Large intestine (tissue), 12 donors: ENCODE measurements around the gene TAS2R50. TPM values are rescaled to one million over a fixed set of nuclear protein-coding genes. Genes with fewer than 3 reads are reported as not detected.
"Not testable (repeated sequence)": the region's sequence is repeated elsewhere in the genome, so short reads cannot be mapped to it uniquely, and the experiment has no call there.

Source experiments
- DNase-seq, 2 donors: peaks; one replicate each; pipeline versions ENCODE4 v3.0.0 to v3.0.0-alpha.2; 2013
- H3K27ac ChIP-seq: one replicate; pipeline ENCODE4 v1.5.1; 2013; ENCODE audit warnings: low read length
- H3K27me3 ChIP-seq: 2 replicates; pipeline ENCODE4 v1.6.1; 2013; ENCODE audit warnings: low read length; ENCODE audit not compliant: control insufficient read depth, insufficient read depth
- H3K36me3 ChIP-seq: 2 replicates; pipeline ENCODE4 v1.6.1; 2013; ENCODE audit warnings: low read length; ENCODE audit not compliant: control insufficient read depth, insufficient read depth
- H3K4me1 ChIP-seq: one replicate; pipeline ENCODE4 v1.6.1; 2013; ENCODE audit warnings: low read length; ENCODE audit not compliant: control insufficient read depth, insufficient read depth
- H3K4me3 ChIP-seq: one replicate; pipeline ENCODE4 v1.5.1; 2013; ENCODE audit warnings: low read length
- H3K9me3 ChIP-seq: one replicate; pipeline ENCODE4 v1.6.1; 2013; ENCODE audit warnings: mild to moderate bottlenecking, low read depth, low read length, moderate library complexity; ENCODE audit not compliant: control insufficient read depth
- WGBS: methylation state at CpG from one replicate; pipeline ENCODE4 v1.1.5; 2013; ENCODE audit warnings: low lambda C conversion rate; ENCODE audit not compliant: insufficient coverage; 5-methylcytosine and 5-hydroxymethylcytosine counted together
- long read RNA-seq, 11 donors: transcript quantifications; one replicate each; lab custom pipeline, GENCODE V29; 2026
- polyA plus RNA-seq: library from polyadenylated mRNA; unstranded; fragments of 120-200 nt; gene quantifications from one replicate; pipeline ENCODE4 v1.2.1, GENCODE V29; 2013

The TAS2R50 gene, protein sequence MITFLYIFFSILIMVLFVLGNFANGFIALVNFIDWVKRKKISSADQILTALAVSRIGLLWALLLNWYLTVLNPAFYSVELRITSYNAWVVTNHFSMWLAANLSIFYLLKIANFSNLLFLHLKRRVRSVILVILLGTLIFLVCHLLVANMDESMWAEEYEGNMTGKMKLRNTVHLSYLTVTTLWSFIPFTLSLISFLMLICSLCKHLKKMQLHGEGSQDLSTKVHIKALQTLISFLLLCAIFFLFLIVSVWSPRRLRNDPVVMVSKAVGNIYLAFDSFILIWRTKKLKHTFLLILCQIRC
- 0.04 TPM for polyA plus RNA-seq
- long read RNA-seq, donor 1 = 0 reads
- long read RNA-seq, donor 2 = 0 reads
- long read RNA-seq, donor 3 = 0 reads
- long read RNA-seq, donor 4 = 0 reads
- long read RNA-seq, donor 5 = 0 reads
- long read RNA-seq, donor 6 = 0 reads
- long read RNA-seq, donor 7 = 0 reads
- long read RNA-seq, donor 8 = 0 reads
- long read RNA-seq, donor 9 = 0 reads
- long read RNA-seq, donor 10 = 0 reads
- long read RNA-seq, donor 11 = 0 reads

DNA sequence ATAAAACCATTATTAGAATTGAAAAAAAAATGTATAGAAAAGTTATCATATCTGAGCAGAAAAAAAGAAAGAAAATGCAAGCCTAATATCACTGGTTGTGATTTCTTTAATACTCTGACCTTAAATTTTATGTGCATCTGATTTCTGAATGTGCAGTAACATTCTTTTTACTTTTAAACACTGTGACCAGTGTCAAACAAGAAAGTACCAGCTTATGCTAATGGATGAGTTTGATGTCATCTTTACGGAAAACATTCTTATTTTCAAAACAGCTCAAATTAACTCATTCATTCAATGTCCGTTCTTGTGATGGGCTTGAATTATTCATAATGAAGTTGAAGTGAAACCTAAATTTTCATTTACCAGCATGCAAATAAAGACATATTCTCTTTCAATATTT is at the start of gene TAS2R50:
TSS of gene TAS2R50 (minus strand) at position 101 of the 400 bp plus-strand sequence. CDS start at position 49, 52 bp downstream.
- Histone ChIP-seq H3K9me3 (no peaks in the 10 kb centered on the region), H3K27ac (no peak within 1 kb of the TSS), H3K4me1 (no peaks in the 10 kb centered on the region), H3K27me3 (no peaks in the 10 kb centered on the region), H3K36me3 (no peaks in the 10 kb centered on the region), H3K4me3 (no peak within 1 kb of the TSS)
- DNase-seq = no peak
- 0% methylated on average over 1 of the region's 2 CpGs for WGBS

DNA sequence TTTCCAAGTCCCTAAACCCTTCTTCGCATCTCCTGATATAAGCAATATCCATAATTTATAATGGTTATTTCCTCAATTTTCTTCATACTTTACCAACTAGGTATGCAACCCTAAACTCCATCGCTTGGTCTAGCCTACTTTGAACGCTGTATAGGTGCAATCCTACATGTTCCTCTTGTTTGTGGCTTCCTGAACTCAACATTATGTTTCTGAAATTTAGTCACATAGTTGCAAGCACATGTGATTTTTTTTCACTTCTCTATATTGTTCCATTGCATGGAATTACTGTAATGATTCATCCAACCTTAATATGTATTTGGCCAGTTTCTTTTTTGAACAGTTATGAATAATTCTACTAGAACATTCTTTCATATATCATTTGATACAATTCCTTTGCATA is 47.2 kb upstream of the TAS2R50 start:
- no CpG with 5 or more reads among the region's 3 CpGs for WGBS
- not testable (repeated sequence) for H3K36me3 ChIP-seq, DNase-seq, H3K4me1 ChIP-seq, H3K27me3 ChIP-seq, H3K4me3 ChIP-seq, H3K9me3 ChIP-seq, H3K27ac ChIP-seq

DNA sequence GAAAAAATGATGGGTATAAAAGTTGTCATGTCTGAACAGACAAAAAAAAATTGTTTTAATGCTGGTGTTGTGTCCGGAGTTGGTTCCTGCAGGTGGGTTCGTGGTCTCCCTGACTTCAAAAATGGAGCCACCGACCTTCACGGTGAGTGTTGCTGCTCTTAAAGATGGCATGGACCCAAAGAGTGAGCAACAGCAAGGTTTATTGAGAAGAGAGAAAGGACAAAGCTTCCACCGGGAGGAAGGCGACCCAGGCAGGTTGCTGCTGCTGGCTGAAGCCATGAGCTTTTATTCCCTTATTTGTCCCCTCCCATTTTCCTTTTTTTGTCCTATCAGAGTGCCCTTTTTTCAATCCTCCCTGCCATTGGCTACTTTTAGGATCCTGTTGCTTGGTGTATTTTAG is 44.6 kb upstream of the TAS2R50 start, which contains the start of gene TAS2R31:
TSS of gene TAS2R31 (minus strand) at position 101 of the 400 bp plus-strand sequence. CDS start at position 29, 72 bp downstream.
- H3K27me3 ChIP-seq = no peaks in the 10 kb centered on the region

DNA sequence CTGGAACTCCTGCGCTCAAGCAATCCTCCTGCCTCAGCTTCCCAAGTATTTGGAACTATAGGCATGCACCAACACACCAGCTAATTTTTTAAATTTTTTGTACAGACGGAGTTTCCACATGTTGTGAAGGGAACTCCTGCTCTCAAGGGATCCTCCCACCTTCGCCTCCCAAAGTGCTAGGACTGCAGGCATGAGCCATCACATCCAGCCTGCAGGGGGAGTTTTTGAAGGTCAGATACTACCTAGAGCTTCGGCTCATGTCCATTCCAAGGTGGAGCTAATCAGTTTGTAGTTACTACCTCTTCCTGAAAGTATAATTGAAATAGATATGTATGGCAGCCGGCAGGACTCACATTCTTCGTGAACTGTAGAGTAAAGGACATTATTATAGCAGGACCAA is 39.4 kb upstream of the TAS2R50 start:
- Histone ChIP-seq H3K27me3 (no peaks in the 10 kb centered on the region), H3K27ac (no peak overlapping the region), H3K9me3 (no peaks in the 10 kb centered on the region), H3K4me3 (no peak overlapping the region), H3K36me3 (peaks cover 6% of the 10 kb centered on the region), H3K4me1 (no peaks in the 10 kb centered on the region)
- 100% methylated on average over 1 of the region's 6 CpGs for WGBS
- DNase-seq = no peak

More for the DNA sequence above, 44.6 kb upstream of the TAS2R50 start, which contains the start of gene TAS2R31:
- DNase-seq = no peak
- 100% methylated on average over 1 of the region's 6 CpGs for WGBS
- H3K9me3 ChIP-seq = no peaks in the 10 kb centered on the region
- H3K36me3 ChIP-seq = peaks cover 5% of the 10 kb centered on the region
- H3K4me3 ChIP-seq = no peak within 1 kb of the TSS
- no peak within 1 kb of the TSS for H3K27ac ChIP-seq
- no peaks in the 10 kb centered on the region for H3K4me1 ChIP-seq

DNA sequence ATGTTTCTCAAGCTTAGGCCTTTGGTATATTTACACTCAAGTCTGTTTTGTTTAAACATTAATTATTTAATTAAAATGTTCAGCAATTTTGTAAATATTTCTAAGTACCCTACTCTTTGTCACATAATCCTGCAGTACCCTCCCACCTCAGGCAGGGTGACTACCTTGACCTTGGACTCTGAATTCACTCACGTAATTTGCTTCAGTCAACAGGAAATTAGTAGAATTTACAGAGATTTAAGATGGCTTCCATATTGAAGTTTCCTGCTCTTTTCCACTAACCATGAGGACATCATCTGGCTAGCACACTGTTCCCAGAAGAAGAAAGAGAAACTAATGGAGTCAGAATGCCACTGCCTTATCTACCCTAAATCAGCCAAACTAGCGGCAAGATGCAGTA is 36.7 kb upstream of the TAS2R50 start:
- no peak for DNase-seq
- no peaks in the 10 kb centered on the region for H3K27me3 ChIP-seq
- peaks cover 6% of the 10 kb centered on the region for H3K36me3 ChIP-seq
- no peak overlapping the region for H3K4me3 ChIP-seq
- H3K27ac ChIP-seq = no peak overlapping the region
- no peaks in the 10 kb centered on the region for H3K9me3 ChIP-seq
- H3K4me1 ChIP-seq = no peaks in the 10 kb centered on the region
- WGBS = no CpG with 5 or more reads among the region's 2 CpGs

DNA sequence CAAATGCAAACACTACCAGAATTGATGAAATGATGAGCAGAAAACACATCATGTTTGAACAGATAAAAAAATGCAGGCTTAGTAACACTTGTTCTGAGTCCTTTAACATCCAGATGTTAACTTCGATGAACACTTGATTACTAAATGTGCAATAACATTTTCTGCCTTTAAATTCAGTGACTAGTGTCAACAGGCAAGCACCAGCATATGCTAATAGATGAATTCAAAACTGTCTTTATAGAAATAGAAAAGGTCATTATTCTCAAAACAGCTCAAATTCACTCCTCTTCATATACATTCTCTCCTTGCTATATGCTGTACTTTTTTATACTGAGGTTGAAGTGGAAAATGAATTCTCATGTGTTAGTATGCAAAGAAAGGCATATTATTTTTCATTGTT is 35.8 kb upstream of the TAS2R50 start, which contains the start of gene TAS2R19:
TSS of gene TAS2R19 (minus strand) at position 101 of the 400 bp plus-strand sequence. CDS start at position 52, 49 bp downstream.
- no CpG with 5 or more reads among the region's 1 CpG for WGBS
- Histone ChIP-seq H3K4me1 (no peaks in the 10 kb centered on the region), H3K27ac (no peak within 1 kb of the TSS), H3K9me3 (no peaks in the 10 kb centered on the region), H3K36me3 (peaks cover 4% of the 10 kb centered on the region), H3K27me3 (no peaks in the 10 kb centered on the region), H3K4me3 (no peak within 1 kb of the TSS)
- DNase-seq = no peak

DNA sequence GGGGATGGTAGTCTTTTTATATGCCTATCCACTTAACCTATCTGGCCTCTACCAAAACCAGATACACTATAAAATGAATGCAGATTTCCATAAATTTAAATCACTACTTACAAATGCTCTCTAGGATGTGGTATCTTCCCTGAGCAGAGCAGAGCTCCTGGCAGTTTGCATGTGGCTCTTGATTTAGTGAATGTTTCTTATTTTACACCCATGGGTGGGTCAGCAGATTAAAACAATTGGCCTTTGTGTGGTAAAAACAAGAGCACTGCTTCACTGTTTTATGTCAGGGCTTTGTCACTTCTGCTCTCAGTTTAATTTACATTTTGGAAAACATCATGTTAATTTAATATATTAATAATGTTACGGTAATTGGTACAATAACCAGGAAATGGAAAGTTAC is 30.2 kb upstream of the TAS2R50 start:
- WGBS = 86% methylated on average over 1 of the region's 1 CpG

DNA sequence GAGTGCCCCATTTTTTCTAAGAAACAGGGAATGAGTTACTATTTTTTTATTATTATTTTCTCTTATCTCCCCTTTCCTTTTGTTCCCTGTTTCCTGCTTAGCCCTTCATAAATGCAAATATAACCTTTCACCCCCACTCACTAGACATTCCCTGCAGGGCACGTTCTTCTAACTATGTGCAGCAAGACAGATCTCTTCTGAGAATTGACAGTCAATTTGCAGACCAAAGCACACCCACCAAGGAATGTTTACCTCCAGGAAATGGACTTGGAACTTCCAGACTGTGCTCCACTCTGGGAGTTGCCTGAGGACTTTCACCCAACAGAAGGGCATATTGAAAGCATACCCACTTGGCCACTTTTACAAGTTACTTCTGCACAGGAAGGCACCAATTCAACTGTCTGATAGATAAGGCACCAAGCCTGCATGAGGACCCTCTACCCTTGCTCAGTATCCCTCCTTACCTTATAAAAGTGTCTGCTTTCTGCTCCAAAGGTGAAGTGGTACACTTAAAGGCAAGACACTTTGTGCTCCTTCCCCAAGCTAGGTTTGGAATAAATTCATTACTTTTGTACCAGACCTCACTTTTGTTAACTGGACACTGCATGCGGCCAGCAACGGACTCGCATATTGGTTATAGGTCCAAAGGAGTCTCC is 29.2 kb upstream of the TAS2R50 start:
- WGBS = 100% methylated on average over 3 of the region's 4 CpGs
- H3K36me3 ChIP-seq = peaks cover 2% of the 10 kb centered on the region

More for the DNA sequence above, 30.2 kb upstream of the TAS2R50 start:
- H3K27me3 ChIP-seq = no peaks in the 10 kb centered on the region
- H3K4me3 ChIP-seq = no peak overlapping the region
- no peaks in the 10 kb centered on the region for H3K9me3 ChIP-seq
- peak in 1 of 2 donors; percentile 27 for DNase-seq
- peaks cover 2% of the 10 kb centered on the region for H3K36me3 ChIP-seq
- H3K4me1 ChIP-seq = peaks cover 18% of the 10 kb centered on the region
- H3K27ac ChIP-seq = peak overlapping the region; percentile 70

DNA sequence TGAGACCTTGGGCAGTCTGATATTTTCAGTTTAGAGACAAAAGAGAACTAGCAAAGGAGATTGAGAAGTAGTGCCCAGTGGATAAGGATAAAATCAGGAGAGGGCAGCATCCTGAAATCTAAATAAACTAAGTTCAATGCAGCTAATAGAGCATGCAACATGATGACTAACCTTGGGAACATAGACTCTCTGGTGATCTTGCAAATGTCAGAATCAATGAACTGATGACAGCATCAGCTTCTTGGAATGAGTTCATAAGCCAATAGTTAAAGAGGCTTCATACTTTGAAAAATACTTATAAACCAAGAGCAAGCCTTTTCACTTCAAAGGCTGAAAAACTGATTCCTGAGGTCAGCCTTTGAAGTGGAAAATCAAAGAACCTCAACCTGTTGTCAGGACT is 27.5 kb upstream of the TAS2R50 start:
- Histone ChIP-seq H3K27me3 (no peaks in the 10 kb centered on the region), H3K27ac (no peak overlapping the region), H3K36me3 (peaks cover 2% of the 10 kb centered on the region), H3K4me3 (no peak overlapping the region), H3K4me1 (peaks cover 18% of the 10 kb centered on the region), H3K9me3 (no peaks in the 10 kb centered on the region)
- DNase-seq = no peak

More for the DNA sequence above, 29.2 kb upstream of the TAS2R50 start:
- DNase-seq = peak; percentile 84 to 93
- no peaks in the 10 kb centered on the region for H3K9me3 ChIP-seq
- H3K4me1 ChIP-seq = peaks cover 18% of the 10 kb centered on the region
- H3K27me3 ChIP-seq = no peaks in the 10 kb centered on the region
- H3K27ac ChIP-seq = peak overlapping the region; percentile 70
- no peak overlapping the region for H3K4me3 ChIP-seq

DNA sequence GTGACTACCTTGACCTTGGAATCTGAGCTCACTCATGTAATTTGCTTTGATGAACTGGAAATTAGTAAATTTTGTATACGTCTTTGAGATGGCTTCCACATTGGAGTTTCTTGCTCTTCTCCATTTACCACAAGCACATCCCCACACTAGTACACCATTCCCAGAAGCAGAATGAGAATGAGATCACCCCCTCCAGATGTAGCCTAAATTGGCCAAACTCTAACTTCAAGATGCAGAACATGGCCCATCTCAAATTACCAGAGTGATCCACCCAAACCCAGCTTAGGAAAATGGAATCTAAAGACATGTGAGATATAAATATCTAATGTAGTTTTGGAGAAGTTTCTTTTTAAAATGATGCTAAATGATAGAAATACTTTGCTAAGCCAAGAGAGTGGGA is 20.9 kb upstream of the TAS2R50 start:
- Histone ChIP-seq H3K4me1 (no peaks in the 10 kb centered on the region), H3K36me3 (peaks cover 1% of the 10 kb centered on the region), H3K27ac (no peak overlapping the region), H3K4me3 (no peak overlapping the region), H3K27me3 (no peaks in the 10 kb centered on the region), H3K9me3 (no peaks in the 10 kb centered on the region)
- WGBS = no CpG with 5 or more reads among the region's 1 CpG
- DNase-seq = no peak
